ENCODE measurements around the gene TMEM120B. TPM values are rescaled to one million over a fixed set of nuclear protein-coding genes. Genes with fewer than 3 reads are reported as not detected.
A peak's percentile ranks its signal among the peaks of the same experiment; 100 is the strongest.

Gene TMEM120B
- total RNA-seq, 1 experiment from 2014 or later: 6.6 TPM

GRCh38 chr12:121791671-121792551 is 79.4 kb downstream of the TMEM120B start:
- no peaks in the 10 kb centered on the region for H3K27me3 ChIP-seq
- no peak overlapping the region for H3K4me3 ChIP-seq
- no peaks in the 10 kb centered on the region for H3K9me3 ChIP-seq
- no peak for DNase-seq
- H3K36me3 ChIP-seq: peaks cover 9% of the 10 kb centered on the region; the same call in 1 of the 2 replicates

DNA sequence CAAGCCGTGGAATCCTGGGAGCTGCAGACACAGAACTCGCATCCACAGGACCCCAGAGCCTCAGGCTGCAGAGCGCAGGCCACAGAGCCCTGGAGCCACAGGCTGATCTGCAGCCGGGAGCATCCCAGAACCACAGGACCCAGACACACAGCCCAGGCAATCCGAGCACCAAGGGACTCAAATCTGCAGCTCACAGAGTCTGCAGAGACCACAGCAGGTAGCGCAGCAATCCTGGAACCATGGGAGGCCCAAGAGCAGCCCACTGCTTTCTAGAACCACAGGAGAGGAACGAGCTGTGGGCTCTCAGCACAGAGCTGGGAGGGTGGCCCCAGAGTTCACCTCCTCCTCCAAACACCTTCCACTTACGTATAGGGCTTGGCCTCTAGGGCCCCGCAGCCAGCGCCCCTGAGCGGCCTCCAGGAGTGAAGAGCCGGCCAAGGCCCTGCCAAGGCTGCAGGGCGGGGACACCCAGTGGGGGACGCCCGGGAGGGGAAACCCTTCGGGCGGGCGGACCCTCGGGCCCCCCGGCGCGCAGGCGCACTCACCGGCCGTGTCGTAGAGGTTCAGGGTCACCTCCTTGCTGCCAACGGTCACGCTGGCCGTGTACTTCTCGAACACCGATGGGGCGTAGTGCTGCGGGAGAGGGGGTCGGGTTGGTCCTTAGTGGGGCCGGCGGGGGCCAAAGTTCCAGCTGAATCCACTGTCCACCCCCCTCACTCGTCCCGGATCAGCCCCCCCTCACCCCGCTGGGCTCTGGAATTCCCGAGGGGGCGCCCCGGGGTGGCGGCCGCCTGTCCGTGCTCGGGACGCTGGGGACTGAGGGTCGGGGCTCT is 80.3 kb downstream of the TMEM120B start:
- no peak overlapping the region for H3K4me3 ChIP-seq
- H3K36me3 ChIP-seq: peaks cover 12% of the 10 kb centered on the region; the same call in 1 of the 2 replicates
- DNase-seq: no peak
- no peaks in the 10 kb centered on the region for H3K9me3 ChIP-seq
- no peaks in the 10 kb centered on the region for H3K27me3 ChIP-seq

DNA sequence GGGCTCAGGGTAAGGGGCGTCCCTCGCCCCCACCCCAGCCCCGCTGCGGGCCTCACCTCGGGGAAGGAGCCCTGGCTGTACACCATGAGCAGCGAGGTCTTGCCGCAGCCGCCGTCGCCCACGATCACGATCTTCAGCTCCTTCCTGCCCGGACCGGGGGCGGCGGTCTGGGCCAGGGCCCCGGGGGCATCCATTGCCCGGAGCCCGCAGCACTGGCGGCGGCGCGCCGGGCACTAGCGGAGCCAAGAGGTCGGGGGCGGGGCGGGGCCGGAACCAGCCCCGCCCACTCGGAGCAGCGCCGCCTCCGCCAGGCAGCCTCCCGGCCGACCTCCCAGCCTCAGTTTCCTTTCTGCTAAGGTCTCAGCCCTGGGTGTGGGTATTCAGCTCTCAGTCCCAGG is 80.9 kb downstream of the TMEM120B start, which contains the start of gene RHOF:
TSS of gene RHOF (minus strand) at position 249 of the 398 bp plus-strand sequence. CDS start at position 194, 55 bp downstream.
- H3K4me3 ChIP-seq: peak within 1 kb of the TSS; percentile 43
- H3K36me3 ChIP-seq: peaks cover 15% of the 10 kb centered on the region
- H3K27me3 ChIP-seq: no peaks in the 10 kb centered on the region
- DNase-seq: no peak
- no peaks in the 10 kb centered on the region for H3K9me3 ChIP-seq

- peak; percentile 89 for DNase-seq
- Histone ChIP-seq H3K4me3 (peak overlapping the region; percentile 43), H3K36me3 (peaks cover 17% of the 10 kb centered on the region), H3K9me3 (no peaks in the 10 kb centered on the region), H3K27me3 (no peaks in the 10 kb centered on the region)
Observed at GRCh38 chr12:121793838-121794533, 81.4 kb downstream of the TMEM120B start.

- peak; percentile 70 for DNase-seq
- Histone ChIP-seq H3K36me3 (peaks cover 20% of the 10 kb centered on the region), H3K27me3 (no peaks in the 10 kb centered on the region), H3K9me3 (no peaks in the 10 kb centered on the region), H3K4me3 (peak overlapping the region; percentile 43)
Observed at GRCh38 chr12:121794534-121795033, 82.0 kb downstream of the TMEM120B start.

GRCh38 chr12:121795034-121795968 is 82.7 kb downstream of the TMEM120B start:
- H3K9me3 ChIP-seq: no peaks in the 10 kb centered on the region
- no peaks in the 10 kb centered on the region for H3K27me3 ChIP-seq
- peak; percentile 78 for DNase-seq
- peaks cover 20% of the 10 kb centered on the region for H3K36me3 ChIP-seq
- no peak overlapping the region; the same call in 1 of the 2 replicates for H3K4me3 ChIP-seq

GRCh38 chr12:121796855-121797751 is 84.6 kb downstream of the TMEM120B start:
- no peak overlapping the region; the same call in 1 of the 2 replicates for H3K4me3 ChIP-seq
- peak; percentile 72 for DNase-seq
- no peaks in the 10 kb centered on the region for H3K9me3 ChIP-seq
- H3K27me3 ChIP-seq: no peaks in the 10 kb centered on the region
- H3K36me3 ChIP-seq: peaks cover 22% of the 10 kb centered on the region

GRCh38 chr12:121797937-121798786 is 85.6 kb downstream of the TMEM120B start:
- Histone ChIP-seq H3K36me3 (peaks cover 23% of the 10 kb centered on the region), H3K27me3 (no peaks in the 10 kb centered on the region), H3K4me3 (no peak overlapping the region), H3K9me3 (no peaks in the 10 kb centered on the region)
- peak; percentile 69 for DNase-seq

GRCh38 chr12:121798787-121799155 is 86.2 kb downstream of the TMEM120B start:
- Histone ChIP-seq H3K4me3 (no peak overlapping the region), H3K9me3 (no peaks in the 10 kb centered on the region), H3K36me3 (peaks cover 23% of the 10 kb centered on the region), H3K27me3 (no peaks in the 10 kb centered on the region)
- DNase-seq: no peak

DNA sequence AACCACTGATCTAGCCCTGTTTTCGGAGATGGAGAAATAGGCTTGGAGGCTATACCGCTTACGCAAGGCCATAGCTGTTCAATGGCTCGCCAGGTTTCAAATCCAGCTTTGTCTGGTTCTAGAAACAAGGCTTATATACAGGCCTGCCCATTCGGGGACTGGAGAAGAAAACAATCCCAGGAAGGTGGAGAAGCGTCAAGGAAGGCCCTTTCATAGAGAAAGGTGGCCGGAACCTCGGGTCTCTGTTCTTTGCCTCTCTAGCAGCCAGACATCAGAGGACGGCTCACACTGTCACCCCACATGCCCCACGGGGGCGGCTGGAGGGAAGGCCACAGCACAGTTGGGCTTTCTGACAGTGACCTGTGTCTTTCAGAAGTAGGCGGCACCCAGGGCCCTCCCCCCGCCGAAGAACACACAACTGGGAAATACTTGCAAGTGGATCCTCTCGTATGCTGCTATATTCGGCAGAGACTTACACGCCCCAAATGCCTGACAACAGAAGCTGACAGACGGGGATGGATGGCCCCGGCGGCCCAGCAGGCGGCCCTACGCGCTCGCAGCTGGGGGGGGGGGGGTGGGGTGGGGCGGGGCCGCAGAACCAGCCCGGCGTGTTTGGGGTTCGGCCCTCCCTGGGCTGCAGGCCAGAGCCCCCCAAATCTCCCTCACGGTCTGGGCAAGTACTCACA is 86.7 kb downstream of the TMEM120B start:
- peak; percentile 69 for DNase-seq
- Histone ChIP-seq H3K27me3 (no peaks in the 10 kb centered on the region), H3K9me3 (no peaks in the 10 kb centered on the region), H3K4me3 (peak overlapping the region; percentile 54), H3K36me3 (peaks cover 23% of the 10 kb centered on the region)

GRCh38 chr12:121799842-121800693 is 87.5 kb downstream of the TMEM120B start:
- H3K27me3 ChIP-seq: no peaks in the 10 kb centered on the region
- peak; percentile 96 for DNase-seq
- H3K9me3 ChIP-seq: no peaks in the 10 kb centered on the region
- peaks cover 23% of the 10 kb centered on the region for H3K36me3 ChIP-seq
- peak overlapping the region; percentile 54 for H3K4me3 ChIP-seq

DNA sequence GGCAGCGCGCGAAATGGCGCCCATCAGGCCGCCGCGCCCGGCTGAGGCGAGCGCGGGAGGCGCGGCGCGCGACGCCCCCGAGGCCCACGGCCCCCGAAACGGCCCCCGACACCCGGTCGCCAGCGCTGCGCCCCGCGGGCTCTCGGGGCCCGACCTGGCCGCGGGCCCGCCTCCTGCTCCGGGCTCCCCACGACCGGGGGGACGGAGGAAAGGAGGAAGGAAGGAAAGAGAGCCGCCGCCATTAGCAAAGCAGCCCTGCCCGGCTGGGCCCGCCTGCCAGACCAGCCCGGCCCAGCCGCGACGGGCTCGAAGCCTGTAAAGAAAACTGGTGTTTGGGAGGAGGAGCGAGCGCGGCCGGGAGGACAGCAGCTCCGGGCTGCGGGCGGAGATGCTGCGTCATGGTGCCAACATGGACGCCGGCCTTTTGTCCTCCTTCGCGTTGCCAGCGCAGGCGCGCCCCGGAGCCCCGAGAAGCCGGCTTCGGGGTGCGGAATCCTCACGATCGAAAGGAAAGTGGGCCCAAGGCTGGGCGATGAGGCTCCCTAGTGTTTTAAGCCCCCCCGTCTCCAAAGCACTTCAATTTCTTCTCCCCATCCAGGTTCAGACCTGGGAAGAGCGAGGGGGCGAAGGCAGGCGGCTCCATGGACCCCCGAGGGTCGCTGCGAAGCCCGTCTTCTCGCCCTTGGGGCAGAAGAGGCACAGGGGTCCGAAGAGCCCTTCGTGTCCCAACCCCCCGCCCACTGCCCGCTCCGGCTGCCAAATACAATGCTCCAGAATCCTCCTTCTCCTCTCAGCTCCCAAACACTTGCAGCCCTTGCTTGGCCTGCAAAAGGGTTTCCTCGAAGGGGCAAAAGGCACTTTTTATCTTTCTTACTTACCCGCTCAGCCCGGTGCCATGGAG is 88.4 kb downstream of the TMEM120B start:
- Histone ChIP-seq H3K9me3 (no peaks in the 10 kb centered on the region), H3K4me3 (peak overlapping the region; percentile 55), H3K27me3 (no peaks in the 10 kb centered on the region), H3K36me3 (peaks cover 20% of the 10 kb centered on the region)
- peak; percentile 73 for DNase-seq

Data from MG63 (cell line).